ENCODE data around the gene CDK16.

CDK16 gene

DNA sequence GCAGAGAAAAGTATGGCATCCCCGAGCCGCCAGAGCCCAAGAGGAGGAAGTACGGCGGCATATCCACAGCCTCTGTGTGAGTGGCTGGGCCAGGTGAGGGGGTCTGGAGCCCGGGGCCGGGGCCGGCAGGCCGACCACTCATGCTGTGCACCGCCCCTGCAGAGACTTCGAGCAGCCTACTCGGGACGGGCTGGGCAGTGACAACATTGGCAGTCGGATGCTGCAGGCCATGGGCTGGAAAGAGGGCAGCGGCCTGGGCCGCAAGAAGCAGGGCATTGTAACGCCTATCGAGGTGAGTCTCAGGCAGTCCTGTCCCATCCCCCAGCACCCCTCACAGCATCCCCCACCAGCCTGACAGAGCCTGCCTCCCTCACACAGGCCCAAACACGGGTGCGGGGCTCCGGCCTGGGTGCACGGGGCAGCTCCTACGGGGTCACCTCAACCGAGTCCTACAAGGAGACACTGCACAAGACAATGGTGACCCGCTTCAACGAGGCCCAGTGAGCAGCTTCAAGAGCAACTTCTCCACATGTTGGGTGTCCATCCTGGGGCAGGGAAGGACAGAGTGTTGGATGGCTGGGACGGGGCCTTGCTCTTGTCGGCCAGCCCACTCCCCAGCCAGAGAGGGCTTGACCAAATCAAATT lies 32.3 kb upstream of the CDK16 start:
- no peak for DNase-seq

DNA sequence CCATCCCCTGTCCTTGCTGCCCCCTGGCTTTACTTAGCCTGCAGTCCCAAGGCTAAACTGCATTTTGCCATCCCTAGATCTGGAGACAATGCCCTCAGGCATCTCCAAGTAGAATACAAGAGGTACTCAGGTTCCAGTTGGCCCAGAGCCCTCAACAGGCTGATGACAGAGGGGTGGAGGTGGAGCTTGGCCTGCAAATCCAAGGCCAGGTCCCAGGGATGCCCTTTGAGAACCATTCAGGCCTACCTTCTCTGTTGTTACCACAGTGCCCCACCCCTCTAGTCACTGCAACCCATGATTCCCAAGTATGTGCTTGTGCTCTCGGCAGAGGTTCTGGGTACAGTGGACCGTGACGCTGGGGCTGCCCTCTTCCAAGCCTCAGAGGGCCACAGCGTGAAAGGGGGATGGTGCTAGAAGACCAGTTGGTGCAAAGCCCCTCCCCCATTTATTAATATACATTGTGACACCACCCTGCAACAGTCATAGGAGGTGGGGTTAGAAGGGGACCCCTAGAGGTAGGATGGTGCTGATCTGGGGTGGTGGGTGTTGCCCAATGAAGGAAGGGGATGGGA lies 31.3 kb upstream of the CDK16 start:
- DNase-seq = no peak

DNA sequence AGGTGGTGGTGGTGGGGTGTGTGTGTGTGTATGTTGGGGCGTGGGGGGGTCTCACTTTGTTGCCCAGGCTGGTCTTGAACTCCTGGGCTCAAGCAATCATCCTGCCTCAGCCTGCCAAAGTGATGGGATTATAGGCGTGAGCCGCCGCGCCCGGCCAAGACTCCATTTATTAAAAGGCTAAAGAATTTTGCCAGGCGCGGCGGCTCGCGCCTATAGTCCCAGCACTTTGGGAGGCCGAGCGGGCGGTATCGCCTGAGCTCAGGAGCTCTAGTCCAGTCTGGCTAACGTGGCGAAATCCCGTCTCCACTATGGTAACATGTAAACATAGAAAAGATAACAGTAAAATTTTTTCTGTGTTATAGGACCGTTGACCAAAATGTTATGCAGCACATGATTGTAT lies 28.6 kb upstream of the CDK16 start:
- no peak for DNase-seq

DNA sequence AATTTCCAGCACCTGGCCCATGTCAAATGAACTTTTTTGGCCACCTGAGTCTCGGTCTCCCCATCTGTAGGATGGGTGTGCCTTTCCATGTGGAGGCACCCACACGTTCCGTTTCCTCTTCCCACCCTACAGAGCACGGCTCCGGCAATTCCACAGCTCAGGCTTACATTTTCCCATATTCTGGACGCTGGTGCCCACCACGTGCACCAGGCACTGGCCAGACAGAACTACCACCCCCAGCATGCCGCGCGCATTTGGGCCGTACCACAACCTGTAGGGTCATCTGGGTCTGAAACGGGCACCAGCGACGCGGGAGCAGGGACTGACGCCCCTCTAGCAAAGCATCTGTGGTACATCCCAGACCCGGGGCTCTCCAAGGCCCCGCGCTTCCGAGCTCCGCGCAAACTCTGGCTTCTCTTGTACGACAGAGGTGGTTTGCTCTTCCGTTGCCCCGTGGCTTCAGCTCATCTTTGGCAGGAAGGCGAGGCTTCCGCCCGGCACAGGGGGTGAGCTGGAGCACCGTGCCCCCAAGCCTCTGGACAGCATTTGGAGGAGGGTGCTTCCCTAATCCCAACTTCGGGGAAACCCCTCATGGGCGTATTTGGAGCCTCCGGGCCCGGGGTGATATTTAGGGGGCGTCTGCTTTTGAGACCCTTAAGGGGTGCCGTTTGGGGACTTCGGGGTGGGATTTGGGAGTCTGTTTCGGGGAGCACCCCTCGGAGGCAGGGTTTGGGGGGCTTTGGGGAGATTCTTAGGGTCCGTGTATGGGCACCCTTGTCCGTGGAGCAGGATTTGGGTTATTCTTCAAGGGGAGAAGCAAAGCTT lies 27.8 kb upstream of the CDK16 start:
- DNase-seq = peak; percentile 92

DNA sequence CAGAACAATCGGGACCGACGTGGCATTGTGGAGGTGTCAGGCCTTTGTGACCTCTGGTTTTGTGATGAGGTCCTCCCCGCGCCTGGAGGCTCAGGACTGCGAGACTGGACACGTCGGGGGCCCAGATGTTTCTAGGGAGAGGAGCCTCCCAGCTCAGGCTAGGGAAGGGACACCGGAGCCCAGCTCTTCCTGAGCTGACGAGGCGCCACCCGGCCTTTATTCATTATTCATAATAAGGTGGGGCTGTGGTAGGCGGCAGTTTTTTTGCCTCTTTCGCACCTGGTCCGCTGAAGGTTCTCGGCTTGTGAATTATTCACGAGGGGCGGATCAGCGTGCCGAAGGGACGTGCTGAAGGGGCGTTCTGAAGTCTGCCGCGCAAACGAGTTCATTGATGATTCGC lies 27.1 kb upstream of the CDK16 start:
- peak; percentile 82 for DNase-seq

DNA sequence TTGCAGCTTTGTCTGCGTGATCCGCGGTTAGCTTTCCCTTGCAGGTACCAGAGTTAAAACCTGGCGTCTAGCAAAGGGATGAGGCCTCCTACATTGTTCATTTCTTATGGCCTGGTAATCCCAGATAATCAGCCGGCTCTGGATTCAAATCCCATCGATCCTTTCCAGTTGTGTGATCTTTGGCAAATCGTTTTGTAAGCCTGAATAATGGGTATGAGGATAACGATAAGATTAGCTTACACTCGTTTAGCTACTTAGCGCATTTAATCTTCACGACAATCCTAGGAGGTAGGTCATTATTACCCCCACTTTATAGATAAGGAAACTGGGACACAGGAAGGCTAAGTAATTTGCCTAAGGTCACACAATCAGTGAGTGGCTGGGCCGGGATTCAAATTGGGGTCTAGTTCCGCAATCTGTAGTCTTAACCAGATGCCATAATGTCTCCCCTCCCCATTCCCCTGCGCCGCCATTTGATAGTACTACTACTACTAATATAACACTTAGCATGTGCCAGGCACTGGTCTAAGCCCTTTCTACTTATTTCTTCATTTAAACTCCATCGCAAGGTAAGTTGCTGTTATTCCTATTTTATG lies 26.6 kb upstream of the CDK16 start:
- DNase-seq = no peak

DNA sequence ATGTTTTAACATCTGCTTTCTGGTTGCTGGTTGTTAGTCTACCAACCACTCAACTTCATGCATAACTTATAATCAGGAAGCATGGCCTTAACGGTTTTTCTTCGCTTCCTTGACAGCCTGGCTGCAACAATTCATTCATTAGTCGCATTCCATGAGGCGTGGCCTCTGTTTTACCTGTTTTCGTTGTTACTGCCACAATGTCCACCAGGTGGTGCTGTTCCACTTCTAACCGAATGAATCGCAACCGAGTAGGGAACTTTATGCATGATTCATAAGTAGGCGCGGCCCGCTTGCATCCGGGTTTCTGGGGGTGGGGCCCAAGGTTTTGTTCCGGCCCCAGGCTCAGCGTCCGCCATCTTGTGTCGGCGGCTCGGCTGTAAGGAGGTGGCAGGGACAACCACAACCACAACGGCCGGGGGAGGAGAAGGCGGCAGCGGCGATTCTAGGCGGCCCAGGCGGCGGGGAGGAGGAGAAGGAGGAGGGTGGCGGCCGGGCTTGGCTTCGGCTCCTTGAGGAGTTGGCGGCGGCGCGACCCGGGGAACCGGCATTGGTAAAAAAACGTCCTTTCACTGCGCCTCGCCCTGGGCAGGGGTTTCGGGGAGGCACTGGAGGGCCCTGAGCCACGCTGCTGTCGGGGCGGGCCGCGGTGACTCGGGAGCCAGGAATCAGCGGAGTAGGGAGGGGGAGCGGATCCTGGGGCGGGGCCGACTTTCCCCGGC lies 24.8 kb upstream of the CDK16 start, which contains the start of gene UBA1:
TSS of gene UBA1 (plus strand) at position 355 of the 719 bp plus-strand sequence. CDS start 4,974 bp downstream, outside the sequence.
- DNase-seq = peak; percentile 96

DNA sequence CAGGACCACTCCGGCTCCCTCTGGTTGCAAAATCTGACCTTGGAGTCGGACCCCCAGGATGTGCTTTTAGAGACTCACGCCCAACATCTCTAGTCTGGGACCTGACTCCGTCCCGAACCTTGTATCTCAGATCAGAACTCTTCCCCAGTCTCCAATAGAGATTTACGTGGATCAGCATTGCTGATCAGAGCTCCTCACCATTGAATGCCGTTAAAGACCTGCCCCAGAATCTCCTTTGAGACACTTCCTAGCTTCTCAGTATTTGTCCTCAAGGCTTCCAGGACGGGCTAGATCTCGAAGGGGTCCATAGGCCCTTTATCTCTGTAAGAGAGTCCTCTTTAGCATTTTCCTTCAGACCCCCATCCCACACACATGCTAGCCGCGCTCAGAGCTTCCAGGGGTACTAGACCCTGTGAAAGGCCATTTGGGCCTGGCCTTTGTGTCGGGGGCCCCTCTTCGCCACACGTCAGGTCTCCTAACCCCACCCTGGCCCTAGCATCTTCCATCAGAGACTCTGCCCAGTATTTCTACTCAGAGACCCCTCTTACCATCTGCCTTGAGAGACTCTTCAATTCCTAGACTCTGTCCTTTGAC lies 24.2 kb upstream of the CDK16 start:
- DNase-seq = no peak

DNA sequence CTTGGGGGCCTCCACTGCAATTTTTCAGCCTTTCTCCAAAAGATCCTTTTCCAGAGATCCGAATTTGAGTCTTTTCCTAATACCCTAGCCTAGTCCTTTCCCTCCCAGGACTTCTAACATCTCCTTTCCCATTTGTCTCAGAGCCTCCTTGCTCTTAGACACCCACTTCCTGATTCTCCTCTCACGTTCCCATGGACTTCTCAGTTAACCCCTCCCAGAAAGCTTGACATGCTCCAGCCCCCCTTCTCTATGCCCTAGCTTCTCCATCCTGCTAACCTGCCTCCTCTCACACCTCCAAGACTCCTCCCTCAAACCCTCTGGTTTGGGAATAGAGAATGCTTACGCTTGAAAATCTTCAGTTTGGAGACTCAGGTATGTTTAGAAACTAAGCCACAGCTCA lies 22.4 kb upstream of the CDK16 start:
- no peak for DNase-seq

DNA sequence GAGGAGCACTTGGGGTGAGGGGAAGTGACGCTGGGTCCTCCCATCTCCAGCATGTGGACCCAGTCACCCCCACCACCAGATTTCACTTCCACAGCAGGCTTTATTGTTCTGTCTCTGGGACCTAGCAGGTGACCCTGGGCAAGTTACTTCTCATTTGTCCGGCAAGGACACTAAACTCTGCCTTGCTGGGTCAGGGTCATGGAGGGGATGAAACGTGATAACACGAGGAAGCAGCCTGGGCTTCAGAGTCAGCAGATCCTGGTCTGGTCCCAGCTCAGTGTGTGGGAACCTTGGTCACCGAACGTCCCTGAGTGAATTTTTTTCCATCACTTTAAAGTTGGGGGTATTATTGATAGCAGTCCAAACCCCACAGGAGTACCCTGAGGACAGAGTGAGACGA lies 21.0 kb upstream of the CDK16 start:
- no peak for DNase-seq

DNA sequence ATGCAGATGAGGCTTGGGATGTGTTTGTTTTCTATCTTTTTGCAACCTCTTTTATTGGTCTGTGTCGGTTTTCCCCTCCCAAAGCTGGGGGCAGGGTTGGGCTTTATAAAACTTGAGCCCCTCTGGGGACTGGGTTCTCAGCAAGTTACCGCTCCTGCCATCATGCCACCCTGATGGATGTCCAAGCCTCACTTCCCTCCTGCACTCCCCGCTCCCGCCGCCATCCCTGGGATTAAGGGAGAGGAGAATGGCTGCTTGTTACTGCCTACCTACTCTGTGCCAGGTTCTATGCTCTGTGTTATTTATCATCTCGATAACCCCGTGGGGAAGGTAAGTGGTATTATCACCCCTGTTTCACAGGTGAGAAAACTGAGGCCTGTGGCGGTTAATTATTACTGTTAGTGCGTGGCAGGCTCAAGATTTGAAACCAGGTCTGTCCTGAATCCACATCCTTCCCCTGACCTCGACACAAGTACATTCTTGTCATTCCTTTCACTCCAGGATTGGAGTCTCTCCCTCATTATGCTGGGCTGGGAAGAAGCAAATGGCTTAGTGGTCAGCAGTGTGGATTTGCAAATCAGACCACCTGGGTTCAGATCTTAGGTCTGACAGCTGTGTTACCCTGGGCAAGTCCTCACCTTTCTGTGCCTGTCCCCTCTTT lies 20.3 kb upstream of the CDK16 start:
- DNase-seq = no peak

DNA sequence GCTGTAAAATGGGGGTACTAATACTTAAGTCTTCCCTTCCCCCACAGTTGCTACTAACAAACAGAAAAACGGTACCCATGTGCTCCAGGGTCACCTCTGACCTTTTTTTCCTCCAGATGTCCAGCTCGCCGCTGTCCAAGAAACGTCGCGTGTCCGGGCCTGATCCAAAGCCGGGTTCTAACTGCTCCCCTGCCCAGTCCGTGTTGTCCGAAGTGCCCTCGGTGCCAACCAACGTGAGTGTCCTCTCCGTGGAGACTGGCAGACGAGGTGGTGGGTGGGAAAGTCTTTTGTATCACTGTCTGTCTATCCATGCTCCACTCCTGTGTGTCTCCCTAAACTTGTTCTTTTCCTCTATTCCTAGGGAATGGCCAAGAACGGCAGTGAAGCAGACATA lies 19.8 kb upstream of the CDK16 start:
- no peak for DNase-seq

DNA sequence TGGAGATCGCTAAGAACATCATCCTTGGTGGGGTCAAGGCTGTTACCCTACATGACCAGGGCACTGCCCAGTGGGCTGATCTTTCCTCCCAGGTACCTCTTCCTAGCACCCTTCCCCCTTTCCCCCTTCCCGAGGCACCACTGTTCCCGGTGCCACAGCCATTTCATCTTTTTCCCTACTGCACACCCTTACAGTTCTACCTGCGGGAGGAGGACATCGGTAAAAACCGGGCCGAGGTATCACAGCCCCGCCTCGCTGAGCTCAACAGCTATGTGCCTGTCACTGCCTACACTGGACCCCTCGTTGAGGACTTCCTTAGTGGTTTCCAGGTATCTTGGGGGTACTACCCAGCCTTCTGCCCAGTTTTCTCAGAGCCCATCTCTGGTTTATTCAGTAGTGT lies 19.2 kb upstream of the CDK16 start:
- no peak for DNase-seq

DNA sequence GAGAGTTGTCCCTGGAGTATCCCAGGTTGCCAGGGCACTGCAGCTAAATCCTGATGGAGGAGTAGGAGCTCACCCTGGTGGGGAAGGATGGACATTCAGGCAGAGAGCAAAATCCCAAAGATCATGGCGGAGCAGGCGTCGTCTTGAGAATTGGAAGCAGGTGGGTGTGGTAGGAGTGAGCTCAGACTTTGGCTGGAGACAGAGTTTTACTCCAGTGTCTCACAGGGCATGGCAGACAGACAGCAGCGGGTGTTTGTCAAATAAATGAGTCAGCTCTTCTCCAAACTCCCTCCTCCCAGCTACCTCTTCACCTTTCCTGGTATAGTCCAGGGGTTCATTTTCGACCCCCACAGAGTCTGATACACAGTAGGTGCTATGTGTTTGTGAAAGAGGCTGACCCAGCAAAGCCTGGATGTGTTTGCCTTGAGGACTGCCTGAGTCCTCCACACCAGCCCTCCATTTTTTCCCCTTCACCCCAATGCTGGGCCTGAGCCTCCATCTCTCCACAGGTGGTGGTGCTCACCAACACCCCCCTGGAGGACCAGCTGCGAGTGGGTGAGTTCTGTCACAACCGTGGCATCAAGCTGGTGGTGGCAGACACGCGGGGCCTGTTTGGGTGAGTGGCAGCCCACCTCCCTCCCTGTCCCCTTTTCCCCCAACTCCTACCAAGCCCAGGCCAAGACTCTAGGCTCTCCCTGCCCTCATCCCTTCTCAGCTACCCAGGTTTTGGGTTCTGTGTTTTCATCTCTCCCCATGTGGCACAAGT lies 17.9 kb upstream of the CDK16 start:
- DNase-seq = no peak

DNA sequence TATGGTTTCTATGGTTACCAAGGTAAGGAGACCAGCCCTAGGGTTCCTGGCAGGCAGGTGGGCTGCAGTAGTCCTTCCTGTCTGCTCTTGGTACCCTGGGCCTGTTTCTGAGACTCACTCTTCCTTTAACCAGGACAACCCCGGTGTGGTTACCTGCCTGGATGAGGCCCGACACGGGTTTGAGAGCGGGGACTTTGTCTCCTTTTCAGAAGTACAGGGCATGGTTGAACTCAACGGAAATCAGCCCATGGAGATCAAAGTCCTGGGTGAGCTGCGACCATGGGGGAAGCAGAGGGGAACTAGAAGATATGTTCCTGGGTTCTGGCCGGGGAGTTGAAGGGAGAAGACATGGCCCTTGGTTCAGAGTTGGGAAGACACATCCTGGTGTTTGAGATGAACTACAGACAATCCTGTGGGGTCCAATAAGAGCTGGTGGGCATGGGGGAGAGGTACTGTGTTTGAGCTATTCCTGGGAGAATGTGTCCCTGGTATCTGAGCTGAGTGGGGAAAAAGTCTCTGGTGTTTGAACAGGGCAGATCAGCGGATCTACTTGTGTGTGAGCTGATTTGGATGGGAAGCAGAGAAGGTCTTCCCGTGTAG lies 17.0 kb upstream of the CDK16 start:
- DNase-seq = no peak

DNA sequence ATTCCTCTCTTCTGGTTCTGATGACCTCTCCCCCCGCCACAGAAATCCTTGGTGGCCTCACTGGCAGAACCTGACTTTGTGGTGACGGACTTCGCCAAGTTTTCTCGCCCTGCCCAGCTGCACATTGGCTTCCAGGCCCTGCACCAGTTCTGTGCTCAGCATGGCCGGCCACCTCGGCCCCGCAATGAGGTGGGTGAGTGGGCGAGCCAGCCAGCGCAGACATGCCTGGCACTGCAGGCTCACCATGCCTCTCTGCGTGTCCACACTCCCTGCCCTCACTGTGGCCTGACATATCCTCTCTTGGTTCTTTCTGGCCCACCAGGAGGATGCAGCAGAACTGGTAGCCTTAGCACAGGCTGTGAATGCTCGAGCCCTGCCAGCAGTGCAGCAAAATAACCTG lies 16.2 kb upstream of the CDK16 start:
- no peak for DNase-seq

DNA sequence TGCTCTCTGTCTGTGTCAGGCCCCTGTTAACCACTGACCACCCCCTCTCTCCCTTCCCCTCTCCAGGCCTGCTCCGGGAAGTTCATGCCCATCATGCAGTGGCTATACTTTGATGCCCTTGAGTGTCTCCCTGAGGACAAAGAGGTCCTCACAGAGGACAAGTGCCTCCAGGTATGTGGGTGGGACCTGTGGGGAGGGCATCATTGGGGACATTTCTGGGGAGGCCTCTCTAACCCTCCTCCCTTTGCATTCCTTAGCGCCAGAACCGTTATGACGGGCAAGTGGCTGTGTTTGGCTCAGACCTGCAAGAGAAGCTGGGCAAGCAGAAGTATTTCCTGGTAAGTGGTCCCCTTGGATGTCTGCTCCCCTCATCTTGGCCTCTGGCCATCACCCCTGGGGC lies 15.6 kb upstream of the CDK16 start:
- no peak for DNase-seq

DNA sequence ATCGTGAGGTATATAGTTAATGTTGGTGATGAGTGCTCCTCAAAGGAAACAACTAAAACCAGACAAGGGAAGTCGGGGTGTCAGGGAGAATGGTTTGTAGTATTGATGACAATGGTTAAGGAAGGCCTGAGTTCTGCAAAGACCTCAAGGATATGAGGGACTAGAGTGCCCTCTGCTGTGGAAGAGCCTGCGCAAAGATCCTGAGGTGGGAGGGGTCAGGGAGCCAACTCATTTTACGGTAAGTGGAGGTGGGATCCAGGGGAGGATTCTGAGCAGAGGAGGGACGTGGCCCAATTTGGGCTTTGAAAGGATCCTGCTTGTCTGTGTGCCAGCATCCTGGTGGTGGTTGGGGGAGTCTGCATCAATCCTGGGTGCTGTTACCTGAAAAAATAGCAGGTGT lies 13.5 kb upstream of the CDK16 start:
- DNase-seq = no peak

DNA sequence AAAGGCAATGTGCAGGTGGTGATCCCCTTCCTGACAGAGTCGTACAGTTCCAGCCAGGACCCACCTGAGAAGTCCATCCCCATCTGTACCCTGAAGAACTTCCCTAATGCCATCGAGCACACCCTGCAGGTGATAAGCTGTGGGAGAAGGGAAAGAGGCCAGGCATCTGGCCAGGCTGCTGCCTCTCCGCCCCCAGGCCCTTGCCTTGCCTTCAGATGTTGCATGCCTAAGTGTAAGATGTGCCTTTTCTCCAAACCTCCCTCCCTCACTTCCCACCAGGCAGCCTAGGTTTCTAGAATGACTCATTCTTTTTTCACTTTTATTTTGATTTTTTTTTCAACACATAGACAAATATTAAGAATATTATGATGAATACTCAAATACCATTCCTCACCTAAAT lies 12.2 kb upstream of the CDK16 start:
- DNase-seq = no peak

DNA sequence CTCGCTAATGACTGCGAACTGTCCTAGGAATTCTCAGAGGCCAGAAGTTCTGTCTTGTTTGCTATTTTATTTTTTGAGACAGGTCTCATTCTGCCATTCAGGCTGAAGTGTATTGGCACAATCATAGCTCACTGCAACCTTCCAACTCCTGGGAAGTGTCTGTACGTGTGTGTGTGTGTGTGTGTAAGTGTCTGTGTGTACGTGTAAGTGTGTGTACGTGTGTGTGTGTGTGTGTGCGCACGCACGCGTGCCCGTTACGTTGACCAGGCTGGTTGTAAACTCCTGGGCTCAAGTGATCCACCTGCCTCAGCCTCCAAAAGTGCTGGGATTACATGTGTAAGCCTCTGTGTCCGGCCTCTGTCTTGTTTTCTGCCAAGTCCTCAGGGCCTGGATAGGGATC lies 10.4 kb upstream of the CDK16 start:
- DNase-seq = no peak
